Kidney (tissue), 14 donors: Measurements from ENCODE around the gene LPAR2. TPM values are rescaled to one million over a fixed set of nuclear protein-coding genes. Genes with fewer than 3 reads are reported as not detected.

Experiments used
- DNase-seq, 5 donors: peaks; one replicate each; pipeline ENCODE4 v3.0.0-alpha.2; 2013 to 2020
- FAIRE-seq: peaks from 2 replicates; lab custom pipeline; 2012; peaks lifted over from hg19 to GRCh38; lab: Jason Lieb, UNC
- H3K27ac ChIP-seq, 2 donors: one replicate each; pipeline ENCODE4 v1.7.0; 2013; ENCODE audit warnings: low read depth in 2 of 2, low read length in 2 of 2, inconsistent platforms in 1 of 2
- H3K27me3 ChIP-seq: one replicate; pipeline ENCODE4 v1.7.1; 2013; ENCODE audit warnings: low read length, inconsistent platforms; ENCODE audit not compliant: control insufficient read depth, insufficient read depth
- H3K36me3 ChIP-seq, 3 donors: one replicate each; pipeline versions ENCODE4 v1.7.0 to v1.7.1; 2013; ENCODE audit warnings: low read length in 3 of 3, control low read depth in 1 of 3, inconsistent platforms in 1 of 3; ENCODE audit not compliant: insufficient read depth in 3 of 3, control insufficient read depth in 2 of 3
- H3K4me1 ChIP-seq, 3 donors: one replicate each; pipeline versions ENCODE4 v1.7.0 to v1.7.1; 2013; ENCODE audit warnings: low read length in 3 of 3, inconsistent platforms in 1 of 3, low read depth in 1 of 3; ENCODE audit not compliant: control insufficient read depth in 2 of 3, insufficient read depth in 2 of 3
- H3K4me3 ChIP-seq, 3 donors: one replicate each; pipeline versions ENCODE4 v1.7.0 to v1.8.1; 2013; ENCODE audit warnings: low read length in 3 of 3, control low read depth in 1 of 3, inconsistent platforms in 1 of 3
- H3K9ac ChIP-seq, 3 donors: one replicate each; pipeline versions ENCODE4 v1.7.0 to v1.7.1; 2013; ENCODE audit warnings: low read length in 3 of 3, control low read depth in 1 of 3, inconsistent platforms in 1 of 3
- H3K9me3 ChIP-seq, 3 donors: one replicate each; pipeline versions ENCODE4 v1.7.0 to v1.7.1; 2013; ENCODE audit warnings: low read length in 3 of 3, control low read depth in 1 of 3, inconsistent platforms in 1 of 3; ENCODE audit not compliant: control insufficient read depth in 2 of 3, insufficient read depth in 1 of 3
- intact Hi-C: fragments of 100-400 bp; cut with DNase I; formaldehyde crosslinking; loops from one replicate; pipeline ENCODE4 v1.11.1; 2022
- polyA plus RNA-seq: library from polyadenylated mRNA; stranded (reverse); fragments of 350-450 nt; fragmentation: Illumina TruSeq; extraction: RNeasy Lipid Tissue Mini Kit (QIAGEN cat#74804); gene quantifications from one replicate; pipeline ENCODE4 v1.2.3, GENCODE V29; 2014; ENCODE audit warnings: low read depth, low replicate concordance; ENCODE audit not compliant: insufficient read depth
- total RNA-seq: library from RNA; stranded (reverse); fragmentation: NEBNext Ultra II Directional; extraction: Animal tissue kit (Norgen Biotek cat#: 25700); gene quantifications from one replicate; pipeline ENCODE4 v1.2.1, GENCODE V29; 2021
- TF ChIP-seq, protein P1 (sequence below): IDR thresholded peaks from 3 replicates; pipeline ENCODE4 v1.5.1; 2012; ENCODE audit warnings: mild to moderate bottlenecking, moderate library complexity, borderline replicate concordance; ENCODE audit not compliant: insufficient read depth; ENCODE audit errors: extremely low read depth
- donor health status: control.
- donor health status: control.
- donor health status: control.
- donor health status: control.
- donor health status: control.
- donor health status: DM: yes; HTN: yes; CAD: no.
- donor health status: Normal renal cell carcinoma (clear cell type).

LPAR2 gene
- total and polyA plus RNA-seq, 2 donors from 2014 or later = 5.6 to 10.4 TPM

GRCh38 chr19:19595171-19595701 is 32.8 kb downstream of the LPAR2 start:
- no peak overlapping the region for H3K27ac ChIP-seq
- intact Hi-C loops = no loop called here

GRCh38 chr19:19594381-19594780 is 33.6 kb downstream of the LPAR2 start:
- Histone ChIP-seq H3K4me1 (peaks cover 0 to 5% (median 0%) of the 10 kb centered on the region in 3 donors), H3K27ac (no peak overlapping the region), H3K36me3 (no peaks in the 10 kb centered on the region), H3K4me3 (no peak overlapping the region), H3K9me3 (no peaks in the 10 kb centered on the region), H3K9ac (no peak overlapping the region), H3K27me3 (no peaks in the 10 kb centered on the region)
- DNase-seq = no peak
- no peak for FAIRE-seq
- TF ChIP-seq, protein P1, sequence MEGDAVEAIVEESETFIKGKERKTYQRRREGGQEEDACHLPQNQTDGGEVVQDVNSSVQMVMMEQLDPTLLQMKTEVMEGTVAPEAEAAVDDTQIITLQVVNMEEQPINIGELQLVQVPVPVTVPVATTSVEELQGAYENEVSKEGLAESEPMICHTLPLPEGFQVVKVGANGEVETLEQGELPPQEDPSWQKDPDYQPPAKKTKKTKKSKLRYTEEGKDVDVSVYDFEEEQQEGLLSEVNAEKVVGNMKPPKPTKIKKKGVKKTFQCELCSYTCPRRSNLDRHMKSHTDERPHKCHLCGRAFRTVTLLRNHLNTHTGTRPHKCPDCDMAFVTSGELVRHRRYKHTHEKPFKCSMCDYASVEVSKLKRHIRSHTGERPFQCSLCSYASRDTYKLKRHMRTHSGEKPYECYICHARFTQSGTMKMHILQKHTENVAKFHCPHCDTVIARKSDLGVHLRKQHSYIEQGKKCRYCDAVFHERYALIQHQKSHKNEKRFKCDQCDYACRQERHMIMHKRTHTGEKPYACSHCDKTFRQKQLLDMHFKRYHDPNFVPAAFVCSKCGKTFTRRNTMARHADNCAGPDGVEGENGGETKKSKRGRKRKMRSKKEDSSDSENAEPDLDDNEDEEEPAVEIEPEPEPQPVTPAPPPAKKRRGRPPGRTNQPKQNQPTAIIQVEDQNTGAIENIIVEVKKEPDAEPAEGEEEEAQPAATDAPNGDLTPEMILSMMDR = no peak
- intact Hi-C loops = no loop called here

More at GRCh38 chr19:19595171-19595701, 32.8 kb downstream of the LPAR2 start:
- DNase-seq (no peak), FAIRE-seq (no peak)
- Histone ChIP-seq H3K4me1 (peaks cover 0 to 5% (median 0%) of the 10 kb centered on the region in 3 donors), H3K9me3 (no peaks in the 10 kb centered on the region), H3K4me3 (no peak overlapping the region), H3K9ac (no peak overlapping the region), H3K27me3 (no peaks in the 10 kb centered on the region), H3K36me3 (no peaks in the 10 kb centered on the region)
- TF ChIP-seq, protein P1 = no peak

DNA sequence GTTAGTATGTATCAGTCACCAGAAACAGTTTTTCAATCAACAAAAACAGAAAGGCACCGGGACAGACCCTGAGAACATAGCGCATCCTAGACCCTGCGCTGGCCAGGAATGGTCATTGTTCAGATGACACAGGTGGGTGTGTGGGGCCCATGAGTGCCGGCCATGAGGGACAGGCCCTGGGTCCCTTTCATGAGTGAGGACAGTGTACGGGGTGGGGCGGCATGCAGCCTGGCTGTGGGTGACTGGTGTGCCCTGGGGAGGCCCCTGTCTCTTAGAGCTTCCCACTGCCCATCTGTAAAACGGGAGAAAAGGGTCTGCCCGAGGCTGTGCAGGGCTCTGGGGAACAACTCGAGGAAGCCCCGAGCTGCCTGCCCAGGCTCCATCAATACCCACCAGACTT is 35.3 kb downstream of the LPAR2 start:
- Histone ChIP-seq H3K27ac (no peak overlapping the region), H3K36me3 (no peaks in the 10 kb centered on the region), H3K9ac (no peak overlapping the region), H3K4me3 (no peak overlapping the region), H3K9me3 (no peaks in the 10 kb centered on the region), H3K4me1 (peaks cover 0 to 3% (median 0%) of the 10 kb centered on the region in 3 donors), H3K27me3 (no peaks in the 10 kb centered on the region)
- FAIRE-seq (no peak), DNase-seq (no peak)
- intact Hi-C loops = no loop called here
- TF ChIP-seq, protein P1 = no peak
